Liver (tissue), 9 donors: ENCODE results near the gene ITGA5. TPM values are rescaled to one million over a fixed set of nuclear protein-coding genes. Genes with fewer than 3 reads are reported as not detected.

Experiments used
- DNase-seq: peaks from one replicate; pipeline ENCODE4 v3.0.0-alpha.2; 2017; ENCODE audit warnings: low spot score
- H3K27ac ChIP-seq, 2 donors: one replicate each; pipeline ENCODE4 v1.7.0; 2013; ENCODE audit warnings: inconsistent platforms in 2 of 2, low read length in 2 of 2, control low read depth in 1 of 2, low read depth in 1 of 2, mild to moderate bottlenecking in 1 of 2
- H3K27me3 ChIP-seq, 4 donors: one replicate each; pipeline versions ENCODE4 v1.6.1 to v1.7.0; 2013; ENCODE audit warnings: low read length in 3 of 4, inconsistent platforms in 1 of 4, mild to moderate bottlenecking in 1 of 4, moderate library complexity in 1 of 4; ENCODE audit not compliant: control insufficient read depth in 4 of 4, insufficient read depth in 4 of 4
- H3K36me3 ChIP-seq, 4 donors: one replicate each; pipeline versions ENCODE4 v1.6.1 to v1.7.0; 2013; ENCODE audit warnings: low read length in 3 of 4, mild to moderate bottlenecking in 3 of 4, low read depth in 1 of 4, moderate library complexity in 1 of 4; ENCODE audit not compliant: control insufficient read depth in 4 of 4, insufficient read depth in 3 of 4
- H3K4me1 ChIP-seq, 4 donors: one replicate each; pipeline versions ENCODE4 v1.6.1 to v1.7.0; 2013; ENCODE audit warnings: low read length in 3 of 4, mild to moderate bottlenecking in 3 of 4, moderate library complexity in 1 of 4; ENCODE audit not compliant: control insufficient read depth in 4 of 4, insufficient read depth in 4 of 4
- H3K4me3 ChIP-seq, 3 donors: one replicate each; pipeline versions ENCODE4 v1.6.1 to v1.7.0; 2013; ENCODE audit warnings: low read length in 3 of 3, control low read depth in 1 of 3, low read depth in 1 of 3, mild to moderate bottlenecking in 1 of 3
- H3K9ac ChIP-seq, 2 donors: one replicate each; pipeline ENCODE4 v1.7.0; 2013; ENCODE audit warnings: low read length in 2 of 2, mild to moderate bottlenecking in 2 of 2, moderate library complexity in 2 of 2, control low read depth in 1 of 2, low read depth in 1 of 2
- H3K9me3 ChIP-seq, 4 donors: one replicate each; pipeline versions ENCODE4 v1.6.1 to v1.7.0; 2013; ENCODE audit warnings: low read length in 3 of 4; ENCODE audit not compliant: control insufficient read depth in 4 of 4
- EGR1 ChIP-seq, 2 donors: IDR thresholded peaks; 2 replicates each; pipeline ENCODE4 v1.6.1; 2016 to 2018; ENCODE audit warnings: antibody characterized with exemption in 2 of 2, low read depth in 2 of 2
- FOXA1 ChIP-seq: IDR thresholded peaks from 2 replicates; pipeline ENCODE4 v1.6.1; 2016; ENCODE audit warnings: antibody characterized with exemption
- HNF4A ChIP-seq, 2 donors: conservative IDR thresholded peaks; 2 replicates each; pipeline ENCODE4 v1.6.1; 2016; ENCODE audit warnings: antibody characterized with exemption in 2 of 2, mild to moderate bottlenecking in 2 of 2
- HNF4G ChIP-seq: IDR thresholded peaks from 2 replicates; pipeline ENCODE4 v1.6.1; 2016; ENCODE audit warnings: antibody characterized with exemption
- JUND ChIP-seq, 2 donors: IDR thresholded peaks; 2 replicates each; pipeline ENCODE4 v1.6.1; 2016; ENCODE audit warnings: antibody characterized with exemption in 2 of 2
- MAX ChIP-seq: IDR thresholded peaks from 2 replicates; pipeline ENCODE4 v1.6.1; 2016; ENCODE audit warnings: antibody characterized with exemption
- NR2F2 ChIP-seq: IDR thresholded peaks from 2 replicates; pipeline ENCODE4 v1.6.1; 2016; ENCODE audit warnings: antibody characterized with exemption
- RAD21 ChIP-seq, 2 donors: IDR thresholded peaks; 2 replicates each; pipeline ENCODE4 v1.6.1; 2016; ENCODE audit warnings: antibody characterized with exemption in 2 of 2, mild to moderate bottlenecking in 2 of 2
- RXRA ChIP-seq, 2 donors: IDR thresholded peaks; 2 replicates each; pipeline ENCODE4 v1.6.1; 2017 to 2018; ENCODE audit warnings: antibody characterized with exemption in 2 of 2, mild to moderate bottlenecking in 1 of 2
- SP1 ChIP-seq: IDR thresholded peaks from 2 replicates; pipeline ENCODE4 v1.6.1; 2018; ENCODE audit warnings: antibody characterized with exemption, mild to moderate bottlenecking
- YY1 ChIP-seq: IDR thresholded peaks from 2 replicates; pipeline ENCODE4 v1.6.1; 2016; ENCODE audit warnings: antibody characterized with exemption, mild to moderate bottlenecking
- ZBTB33 ChIP-seq: IDR thresholded peaks from 2 replicates; pipeline ENCODE4 v1.6.1; 2016; ENCODE audit warnings: antibody characterized with exemption
- WGBS: extraction: QIAGEN DNeasy Blood & Tissue Kit; methylation state at CpG from one replicate; pipeline ENCODE4 v1.1.7; 2013; 5-methylcytosine and 5-hydroxymethylcytosine counted together
- polyA plus RNA-seq, 2 donors: library from polyadenylated mRNA; stranded (reverse) in 1 of 2; unstranded in 1 of 2; fragments of 200-250 nt in 1 of 2; fragments of >200 nt in 1 of 2; fragmentation: Nextera tagmentation in 1 of 2; extraction: Ambion mirVana in 1 of 2; gene quantifications; one replicate each; pipeline versions ENCODE4 v1.2.1 to v1.2.3, GENCODE V29; 2013 to 2015
- total RNA-seq, 2 donors: library from RNA; depleted of rRNA; stranded (reverse); fragments of >200 nt; gene quantifications; one replicate each; pipeline ENCODE4 v1.2.3, GENCODE V29; 2014
- TF ChIP-seq, protein P1 (sequence below): IDR thresholded peaks from 2 replicates; pipeline ENCODE4 v1.6.1; 2016; ENCODE audit warnings: antibody characterized with exemption, mild to moderate bottlenecking
- TF ChIP-seq, protein P2 (sequence below): IDR thresholded peaks from 2 replicates; pipeline ENCODE4 v1.6.1; 2016; ENCODE audit warnings: antibody characterized with exemption
- donor health status: healthy.
- donor health status: healthy.
- donor health status: healthy.
- donor health status: healthy.
- donor health status: healthy.

Gene ITGA5
- total and polyA plus RNA-seq, 4 donors, result 26.6 to 60.7 (median 39.6) TPM

DNA sequence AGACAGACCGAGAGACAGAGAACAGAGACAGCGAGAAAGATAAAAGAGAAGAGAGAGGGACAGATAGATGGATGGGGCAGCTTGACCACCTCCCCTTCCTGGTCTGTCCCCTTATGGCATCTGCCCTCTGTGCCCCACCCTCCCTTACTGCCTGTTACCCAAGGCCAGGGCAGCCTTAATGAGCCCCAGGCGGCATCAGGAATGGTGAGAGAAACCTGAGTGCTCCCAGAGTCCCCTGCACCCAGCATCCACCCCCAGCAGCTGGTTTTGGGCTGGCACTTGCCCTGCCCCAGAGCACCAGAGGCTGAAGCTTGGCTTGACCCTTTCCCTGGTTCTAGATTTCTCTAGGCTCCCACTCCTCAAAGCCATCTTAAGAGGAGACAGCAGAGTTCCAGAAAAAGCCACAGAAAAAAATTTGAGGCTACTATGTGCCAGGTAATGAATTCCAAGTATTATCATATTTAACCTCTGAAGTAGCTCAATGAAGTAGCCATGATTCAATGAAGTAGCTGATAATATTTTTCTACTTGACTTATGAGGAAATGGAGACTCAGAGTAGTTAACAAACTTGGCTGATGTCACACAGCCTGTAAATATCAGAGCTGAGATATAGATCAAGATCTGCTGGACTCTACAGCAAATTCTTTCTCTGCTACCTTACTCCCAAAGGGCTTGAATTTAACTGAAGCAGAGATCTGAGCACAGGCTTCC is 32.5 kb downstream of the ITGA5 start (continued):
- TF ChIP-seq, protein P1, sequence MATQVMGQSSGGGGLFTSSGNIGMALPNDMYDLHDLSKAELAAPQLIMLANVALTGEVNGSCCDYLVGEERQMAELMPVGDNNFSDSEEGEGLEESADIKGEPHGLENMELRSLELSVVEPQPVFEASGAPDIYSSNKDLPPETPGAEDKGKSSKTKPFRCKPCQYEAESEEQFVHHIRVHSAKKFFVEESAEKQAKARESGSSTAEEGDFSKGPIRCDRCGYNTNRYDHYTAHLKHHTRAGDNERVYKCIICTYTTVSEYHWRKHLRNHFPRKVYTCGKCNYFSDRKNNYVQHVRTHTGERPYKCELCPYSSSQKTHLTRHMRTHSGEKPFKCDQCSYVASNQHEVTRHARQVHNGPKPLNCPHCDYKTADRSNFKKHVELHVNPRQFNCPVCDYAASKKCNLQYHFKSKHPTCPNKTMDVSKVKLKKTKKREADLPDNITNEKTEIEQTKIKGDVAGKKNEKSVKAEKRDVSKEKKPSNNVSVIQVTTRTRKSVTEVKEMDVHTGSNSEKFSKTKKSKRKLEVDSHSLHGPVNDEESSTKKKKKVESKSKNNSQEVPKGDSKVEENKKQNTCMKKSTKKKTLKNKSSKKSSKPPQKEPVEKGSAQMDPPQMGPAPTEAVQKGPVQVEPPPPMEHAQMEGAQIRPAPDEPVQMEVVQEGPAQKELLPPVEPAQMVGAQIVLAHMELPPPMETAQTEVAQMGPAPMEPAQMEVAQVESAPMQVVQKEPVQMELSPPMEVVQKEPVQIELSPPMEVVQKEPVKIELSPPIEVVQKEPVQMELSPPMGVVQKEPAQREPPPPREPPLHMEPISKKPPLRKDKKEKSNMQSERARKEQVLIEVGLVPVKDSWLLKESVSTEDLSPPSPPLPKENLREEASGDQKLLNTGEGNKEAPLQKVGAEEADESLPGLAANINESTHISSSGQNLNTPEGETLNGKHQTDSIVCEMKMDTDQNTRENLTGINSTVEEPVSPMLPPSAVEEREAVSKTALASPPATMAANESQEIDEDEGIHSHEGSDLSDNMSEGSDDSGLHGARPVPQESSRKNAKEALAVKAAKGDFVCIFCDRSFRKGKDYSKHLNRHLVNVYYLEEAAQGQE, result no peak
- TF ChIP-seq, protein P2, sequence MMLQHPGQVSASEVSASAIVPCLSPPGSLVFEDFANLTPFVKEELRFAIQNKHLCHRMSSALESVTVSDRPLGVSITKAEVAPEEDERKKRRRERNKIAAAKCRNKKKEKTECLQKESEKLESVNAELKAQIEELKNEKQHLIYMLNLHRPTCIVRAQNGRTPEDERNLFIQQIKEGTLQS, result no peak

DNA sequence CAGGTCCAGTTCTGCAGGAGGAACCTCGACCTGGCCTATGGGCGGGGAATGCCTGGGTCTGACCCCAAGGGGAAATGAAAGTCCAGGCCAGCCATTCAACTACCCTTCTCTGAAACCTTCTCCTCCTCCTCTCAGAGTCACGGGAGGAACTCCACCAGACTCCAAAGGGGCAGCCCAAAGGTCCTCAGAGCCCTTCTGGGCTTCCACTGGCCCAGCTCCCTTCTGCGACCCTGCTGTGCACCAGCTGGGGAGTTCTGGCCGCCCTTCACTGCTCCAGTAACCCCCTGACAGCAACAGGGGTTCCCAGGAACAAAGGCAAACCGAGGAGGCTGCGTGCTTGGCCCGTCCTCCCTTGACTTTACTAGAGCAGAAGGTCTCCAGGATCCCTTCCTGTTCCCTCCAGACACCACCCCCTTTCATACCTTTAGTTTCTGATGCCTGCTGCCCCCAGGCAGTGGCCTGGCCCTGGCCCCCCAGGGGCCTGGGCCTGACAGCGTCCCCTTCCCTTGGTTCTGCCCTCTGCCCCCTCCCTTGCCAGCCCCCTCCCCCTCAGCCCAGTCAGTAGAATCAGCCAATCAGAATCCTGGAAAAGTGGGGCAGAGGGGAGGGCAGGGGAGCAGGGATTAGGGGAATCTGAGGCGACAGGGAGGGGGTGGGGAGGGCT is 33.7 kb downstream of the ITGA5 start:
- H3K9ac ChIP-seq, result no peak overlapping the region
- H3K4me3 ChIP-seq, result no peak overlapping the region
- 79% methylated on average over 10 of the region's 10 CpGs for WGBS
- no peaks in the 10 kb centered on the region for H3K9me3 ChIP-seq
- no peaks in the 10 kb centered on the region for H3K36me3 ChIP-seq
- TF ChIP-seq RAD21 (IDR thresholded peaks at IDR 0.05) (no peak), MAX (no peak), FOXA1 (no peak), SP1 (no peak), NR2F2 (no peak), JUND (IDR thresholded peaks at IDR 0.05) (no peak), ZBTB33 (no peak), EGR1 (IDR thresholded peaks at IDR 0.05; ENCODE audit: low read depth in 2 of 2) (no peak)
- TF ChIP-seq, protein P2, result no peak
- H3K4me1 ChIP-seq, result peaks cover 0 to 3% (median 0%) of the 10 kb centered on the region in 4 donors
- no peak for DNase-seq
- no peaks in the 10 kb centered on the region for H3K27me3 ChIP-seq
- peak overlapping the region in 1 of 2 donors; percentile 34 for H3K27ac ChIP-seq

DNA sequence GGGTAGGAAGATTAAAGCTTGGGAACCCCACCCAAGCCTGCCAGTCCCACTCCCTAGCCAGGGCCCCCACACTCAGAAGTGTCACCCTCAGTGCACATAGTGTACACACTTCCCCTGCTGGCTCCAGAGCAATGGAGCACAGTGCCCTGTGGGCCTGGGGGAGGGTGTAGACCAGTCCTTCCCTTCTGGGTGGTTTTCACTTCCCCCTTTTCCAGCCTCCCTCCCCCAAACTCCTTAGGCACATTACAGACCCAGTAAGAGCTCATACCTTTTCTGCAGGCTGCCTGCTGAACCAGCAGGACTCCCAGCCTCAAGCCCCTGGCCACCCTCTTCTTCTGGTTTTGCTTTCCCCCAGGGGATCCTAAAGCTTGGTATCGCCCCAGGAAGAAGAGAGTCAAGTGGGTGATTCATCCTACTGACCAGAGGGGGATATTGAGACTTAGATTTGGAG is 34.5 kb downstream of the ITGA5 start, which contains the start of gene ZNF385A:
ZNF385A (minus strand) TSS at position 143 of the 451 bp plus-strand sequence. CDS start 219 bp downstream, outside the sequence.
- H3K4me1 ChIP-seq, result peaks cover 0 to 4% (median 1%) of the 10 kb centered on the region in 4 donors
- WGBS, result 97% methylated on average over 1 of the region's 1 CpG
- H3K9me3 ChIP-seq, result no peaks in the 10 kb centered on the region
- DNase-seq, result no peak
- no peaks in the 10 kb centered on the region for H3K36me3 ChIP-seq
- H3K27ac ChIP-seq, result peak within 1 kb of the TSS; percentile 19 to 34
- no peak within 1 kb of the TSS for H3K4me3 ChIP-seq
- no peaks in the 10 kb centered on the region for H3K27me3 ChIP-seq
- H3K9ac ChIP-seq, result no peak within 1 kb of the TSS
- TF ChIP-seq HNF4G, result no peak
- no peak for TF ChIP-seq FOXA1
- TF ChIP-seq JUND (IDR thresholded peaks at IDR 0.05), result no peak
- no peak for TF ChIP-seq RXRA (IDR thresholded peaks at IDR 0.05)
- no peak for TF ChIP-seq MAX
- no peak for TF ChIP-seq HNF4A (conservative IDR thresholded peaks at IDR 0.05)
- no peak for TF ChIP-seq YY1
- TF ChIP-seq ZBTB33, result no peak
- TF ChIP-seq, protein P1, result no peak
